GM18511 (cell line): ENCODE measurements around the gene KRTAP5-2.
"Not testable (repeated sequence)": the region's sequence is repeated elsewhere in the genome, so short reads cannot be mapped to it uniquely, and the experiment has no call there.

Experiments
- ATAC-seq: cut with Tn5 transposase; IDR thresholded peaks from one replicate; pipeline ENCODE4 v1.9.1; 2021; ENCODE audit warnings: mild to moderate bottlenecking, moderate library complexity; ENCODE audit not compliant: unreplicated experiment

KRTAP5-2 gene

DNA sequence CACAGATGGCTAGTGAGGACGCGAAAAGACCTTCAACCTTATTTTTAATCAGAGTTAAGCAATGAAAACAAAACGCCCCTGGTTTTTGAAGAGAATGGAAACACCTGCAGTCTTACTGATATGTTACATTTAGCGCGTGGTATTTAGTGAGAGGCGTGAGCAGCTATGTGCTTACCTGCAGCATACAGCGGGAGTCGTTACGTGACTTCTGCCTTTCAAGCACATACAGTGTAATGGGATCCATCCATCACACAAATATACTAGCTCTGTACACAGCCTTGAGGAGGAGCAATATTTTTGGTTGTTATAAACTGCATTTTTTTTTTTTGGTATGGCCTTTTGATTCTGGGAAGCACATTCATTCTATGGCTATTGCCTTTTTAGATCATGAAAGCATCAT lies 5.5 kb downstream of the KRTAP5-2 start:
- no peak for ATAC-seq

DNA sequence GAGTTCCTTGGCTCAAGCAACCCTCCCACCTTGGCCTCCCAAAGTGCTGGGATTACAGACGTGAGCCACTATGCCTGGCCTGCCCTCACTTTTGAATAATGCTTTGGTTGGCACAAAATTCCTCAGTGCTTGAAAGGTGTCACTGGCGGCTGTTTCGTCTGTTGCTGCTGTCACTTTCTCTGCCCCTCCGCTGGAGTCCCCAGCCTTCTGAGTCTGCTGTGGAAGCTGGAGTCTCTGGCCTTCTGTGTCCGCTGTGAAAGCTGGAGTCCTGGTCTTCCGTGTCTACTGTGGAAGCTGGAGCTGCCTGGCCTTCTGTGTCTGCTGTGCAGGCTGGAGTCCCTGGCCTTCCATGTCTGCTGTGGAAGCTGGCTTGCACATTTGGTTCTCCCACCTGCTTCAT lies 8.1 kb downstream of the KRTAP5-2 start:
- ATAC-seq, result no peak

DNA sequence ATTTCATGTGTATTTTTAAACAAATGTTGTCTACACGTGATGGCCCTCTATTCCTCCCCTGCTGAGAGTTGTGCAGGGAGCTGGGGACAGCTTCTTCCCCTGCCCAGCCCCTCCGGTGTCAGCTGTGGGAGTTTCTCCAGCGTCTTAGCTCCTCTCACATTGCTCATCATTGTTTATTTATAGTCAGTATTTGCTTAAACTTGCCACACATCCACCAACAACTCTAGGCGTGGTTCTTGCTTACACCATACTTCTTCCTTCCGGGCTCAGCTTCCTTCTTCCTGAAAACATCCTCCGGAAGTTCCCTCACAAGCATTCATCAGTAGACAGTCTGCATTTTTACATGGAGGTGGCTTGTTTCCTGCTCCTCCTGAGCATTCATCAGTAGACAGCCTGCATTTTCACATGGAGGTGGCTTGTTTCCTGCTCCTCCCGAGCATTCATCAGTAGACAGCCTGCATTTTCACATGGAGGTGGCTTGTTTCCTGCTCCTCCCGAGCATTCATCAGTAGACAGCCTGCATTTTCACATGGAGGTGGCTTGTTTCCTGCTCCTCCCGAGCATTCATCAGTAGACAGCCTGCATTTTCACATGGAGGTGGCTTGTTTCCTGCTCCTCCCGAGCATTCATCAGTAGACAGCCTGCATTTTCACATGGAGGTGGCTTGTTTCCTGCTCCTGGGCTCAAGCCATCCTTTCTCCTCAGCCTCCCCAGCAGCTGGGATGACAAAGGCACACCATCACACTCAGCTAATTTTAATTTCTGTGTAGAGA lies 8.7 kb downstream of the KRTAP5-2 start:
- not testable (repeated sequence) for ATAC-seq

DNA sequence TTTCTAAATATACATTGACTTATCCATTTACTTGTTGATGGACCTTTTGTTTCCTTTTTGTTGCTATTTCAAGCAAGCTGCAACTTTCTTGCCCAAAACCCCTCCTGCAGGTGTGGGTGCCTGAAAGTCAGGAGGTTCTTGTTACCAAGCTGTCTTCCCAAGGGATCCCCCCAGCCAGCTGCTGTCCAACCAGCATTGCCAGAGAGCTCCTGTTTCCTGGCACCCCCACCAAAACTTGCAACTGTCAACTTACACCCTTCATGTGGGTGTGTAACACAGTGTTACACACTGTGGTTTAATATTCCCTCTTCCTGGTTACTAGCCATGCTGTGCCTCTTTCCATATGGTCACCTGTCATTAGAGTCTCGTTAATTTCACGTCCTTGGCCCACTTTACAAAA lies 11.4 kb downstream of the KRTAP5-2 start:
- no peak for ATAC-seq

DNA sequence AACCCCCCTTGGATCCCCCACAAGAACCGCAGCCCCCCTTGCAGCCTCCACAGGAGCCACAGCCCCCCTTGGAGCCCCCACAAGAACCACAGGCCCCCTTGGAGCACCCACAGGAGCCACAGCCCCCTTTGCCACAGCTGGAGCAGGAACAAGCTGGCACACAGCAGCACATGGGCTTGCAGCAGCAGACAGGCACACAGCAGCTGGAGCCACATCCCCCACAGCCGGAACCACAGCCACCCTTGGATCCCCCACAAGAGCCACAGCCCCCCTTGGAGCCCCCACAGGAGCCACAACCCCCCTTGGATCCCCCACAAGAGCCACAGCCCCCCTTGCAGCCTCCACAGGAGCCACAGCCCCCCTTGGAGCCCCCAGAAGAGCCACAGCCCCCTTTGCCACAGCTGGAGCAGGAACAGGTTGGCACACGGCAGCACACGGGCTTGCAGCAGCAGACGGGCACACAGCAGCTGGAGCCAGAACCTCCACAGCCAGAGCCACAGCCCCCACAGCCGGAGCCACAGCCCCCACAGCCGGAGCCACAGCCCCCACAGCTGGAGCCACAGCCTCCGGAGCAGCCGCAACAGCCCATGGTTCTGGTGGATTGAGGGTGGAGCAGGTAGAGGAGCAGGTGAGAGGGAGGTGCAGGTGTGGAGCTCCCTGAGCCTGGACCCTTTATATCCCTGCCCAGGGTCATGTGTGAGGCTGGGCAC lies 13.3 kb downstream of the KRTAP5-2 start, which contains the start of gene KRTAP5-1:
Gene KRTAP5-1, minus strand, starts transcription at position 623 of the 710 bp plus-strand sequence. Its CDS starts 34 bp downstream, at position 589.
- not testable (repeated sequence) for ATAC-seq

DNA sequence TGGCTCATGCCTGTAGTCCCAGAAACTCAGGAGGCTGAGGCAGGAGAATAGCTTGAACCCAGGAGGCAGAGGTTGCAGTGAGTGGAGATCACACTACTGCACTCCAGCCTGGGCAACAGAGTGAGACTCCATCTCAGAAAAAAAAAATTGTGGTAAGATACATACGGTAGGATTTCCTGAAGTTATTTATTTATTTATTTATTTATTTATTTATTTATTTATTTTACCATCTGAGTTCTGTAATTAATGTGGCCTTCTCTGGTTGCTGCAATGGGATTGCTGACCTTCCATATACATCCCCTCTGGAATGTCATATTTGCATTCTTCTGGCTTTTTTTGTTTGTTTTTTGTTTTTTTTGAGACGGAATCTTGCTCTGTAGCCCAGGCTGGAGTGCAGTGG lies 15.2 kb downstream of the KRTAP5-2 start:
- ATAC-seq, result not testable (repeated sequence)

DNA sequence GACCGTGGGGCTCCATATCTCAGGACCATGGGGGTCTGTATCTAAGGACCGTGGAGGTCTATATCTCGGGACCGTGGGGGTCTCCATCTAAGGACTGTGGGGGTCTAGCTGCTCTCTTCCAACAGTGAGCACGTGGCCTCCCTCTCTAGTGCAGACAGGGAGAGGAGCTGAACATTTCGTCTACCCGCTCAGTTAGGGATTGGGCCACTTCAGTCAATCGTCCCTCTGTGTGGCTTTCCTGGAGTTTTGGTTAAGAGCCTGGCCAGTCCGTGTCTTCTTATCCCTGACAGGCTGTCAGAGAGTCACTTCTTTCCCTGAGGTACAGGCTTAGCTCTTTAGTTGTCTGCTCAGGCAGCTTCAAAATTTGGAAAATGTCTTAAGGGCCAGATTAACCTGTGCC lies 16.1 kb downstream of the KRTAP5-2 start:
- ATAC-seq, result no peak

DNA sequence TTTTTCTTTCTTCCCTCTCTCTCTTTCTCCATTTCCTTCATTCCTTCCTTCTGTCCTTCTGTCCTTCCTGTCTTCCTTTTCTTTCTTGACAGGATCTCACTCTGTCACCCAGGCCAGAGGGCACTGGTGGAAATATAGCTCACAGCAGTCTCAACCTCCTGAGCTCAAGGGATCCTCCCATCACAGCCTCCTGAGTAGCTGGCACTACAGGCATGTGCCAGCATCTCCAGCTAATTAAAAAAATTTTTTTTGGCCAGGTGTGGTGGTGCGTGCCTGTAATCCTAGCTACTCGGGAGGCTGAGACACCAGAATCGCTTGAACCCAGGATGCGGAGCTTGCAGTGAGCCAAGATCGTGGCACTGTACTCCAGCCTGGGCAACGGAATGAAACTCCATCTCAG lies 21.3 kb downstream of the KRTAP5-2 start:
- ATAC-seq, result no peak

DNA sequence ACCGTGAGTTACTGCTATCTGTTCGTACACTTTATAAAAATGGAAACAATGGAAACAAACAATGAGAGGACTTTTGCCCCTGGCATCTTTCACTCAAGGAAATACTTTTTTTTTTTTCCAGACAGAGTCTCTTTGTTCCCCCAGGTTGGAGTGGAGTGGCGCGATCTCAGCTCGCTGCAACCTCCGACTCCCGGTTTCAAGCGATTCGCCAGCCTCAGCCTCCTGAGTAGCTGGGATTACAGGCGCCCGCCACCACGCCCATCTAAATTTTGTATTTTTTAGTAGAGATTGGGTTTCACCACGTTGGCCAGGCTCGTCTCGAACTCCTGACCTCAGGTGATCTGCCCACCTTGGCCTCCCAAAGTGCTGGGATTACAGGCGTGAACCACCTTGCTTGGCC lies 22.3 kb downstream of the KRTAP5-2 start:
- not testable (repeated sequence) for ATAC-seq

DNA sequence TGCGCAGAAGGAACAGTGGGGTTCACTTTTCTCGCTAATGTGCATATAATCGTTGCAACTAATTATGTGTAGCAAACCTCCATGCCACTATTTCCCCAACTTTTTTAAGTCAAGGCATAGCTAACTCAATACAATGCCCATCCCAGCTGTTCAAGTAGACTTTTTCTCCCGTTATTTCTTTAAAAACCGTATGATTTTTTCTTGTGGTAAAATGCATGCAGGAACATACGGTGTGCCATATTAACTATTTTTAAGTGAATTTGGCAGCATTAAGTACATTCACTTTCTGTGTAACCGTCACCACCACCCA lies 23.2 kb downstream of the KRTAP5-2 start:
- ATAC-seq, result no peak

DNA sequence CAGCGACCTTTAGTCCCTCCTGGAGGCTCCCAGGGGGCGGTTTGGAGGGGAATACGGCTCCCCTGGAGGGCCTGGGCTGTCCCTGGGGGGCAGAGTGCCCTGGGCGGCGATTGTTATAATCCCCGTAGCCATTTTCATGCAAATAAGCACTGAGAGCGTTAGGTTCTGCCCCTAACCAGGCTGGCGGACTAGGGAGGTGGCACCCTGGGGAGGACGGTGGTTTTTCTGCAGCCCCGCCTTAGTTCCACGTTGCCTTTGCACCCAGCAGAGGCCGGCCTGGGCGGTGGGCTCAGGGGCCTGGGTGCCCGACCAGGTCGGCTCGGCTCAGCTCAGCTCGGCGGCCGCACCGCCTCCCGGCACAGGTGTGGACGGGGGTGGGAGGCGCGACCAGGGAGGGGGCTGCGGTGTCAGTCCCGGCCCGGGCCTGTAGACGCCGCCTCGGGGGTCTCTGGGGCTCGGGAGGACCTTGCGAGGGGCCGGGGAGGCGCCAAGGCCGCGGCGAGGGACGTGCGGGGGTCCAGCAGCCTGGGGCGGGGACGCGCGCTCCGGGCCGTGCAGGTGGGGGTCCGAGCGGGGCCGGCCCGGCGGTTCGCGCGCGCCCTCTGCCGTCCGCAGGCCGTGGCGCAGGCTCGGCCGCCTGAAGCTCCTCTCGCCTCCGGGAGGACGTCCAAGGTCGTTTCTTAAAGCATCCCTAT lies 23.7 kb downstream of the KRTAP5-2 start:
- no peak for ATAC-seq

DNA sequence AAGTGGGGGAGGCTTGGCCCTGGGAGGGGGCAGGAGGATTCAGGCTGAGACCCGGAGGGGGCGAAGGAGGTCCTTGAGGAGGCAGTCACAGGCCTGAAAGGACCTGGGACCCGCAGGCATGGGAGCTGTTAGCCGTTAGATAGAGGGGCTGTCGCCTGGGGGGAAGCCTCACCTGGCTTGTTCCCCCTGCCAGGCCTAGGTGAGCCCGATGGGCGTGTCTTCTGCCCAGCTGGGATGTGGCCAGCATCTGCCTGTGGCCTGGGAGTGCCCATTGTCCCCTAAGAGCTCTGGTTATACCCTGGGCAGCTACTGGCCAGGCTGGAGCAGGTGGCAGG lies 24.2 kb downstream of the KRTAP5-2 start:
- no peak for ATAC-seq

DNA sequence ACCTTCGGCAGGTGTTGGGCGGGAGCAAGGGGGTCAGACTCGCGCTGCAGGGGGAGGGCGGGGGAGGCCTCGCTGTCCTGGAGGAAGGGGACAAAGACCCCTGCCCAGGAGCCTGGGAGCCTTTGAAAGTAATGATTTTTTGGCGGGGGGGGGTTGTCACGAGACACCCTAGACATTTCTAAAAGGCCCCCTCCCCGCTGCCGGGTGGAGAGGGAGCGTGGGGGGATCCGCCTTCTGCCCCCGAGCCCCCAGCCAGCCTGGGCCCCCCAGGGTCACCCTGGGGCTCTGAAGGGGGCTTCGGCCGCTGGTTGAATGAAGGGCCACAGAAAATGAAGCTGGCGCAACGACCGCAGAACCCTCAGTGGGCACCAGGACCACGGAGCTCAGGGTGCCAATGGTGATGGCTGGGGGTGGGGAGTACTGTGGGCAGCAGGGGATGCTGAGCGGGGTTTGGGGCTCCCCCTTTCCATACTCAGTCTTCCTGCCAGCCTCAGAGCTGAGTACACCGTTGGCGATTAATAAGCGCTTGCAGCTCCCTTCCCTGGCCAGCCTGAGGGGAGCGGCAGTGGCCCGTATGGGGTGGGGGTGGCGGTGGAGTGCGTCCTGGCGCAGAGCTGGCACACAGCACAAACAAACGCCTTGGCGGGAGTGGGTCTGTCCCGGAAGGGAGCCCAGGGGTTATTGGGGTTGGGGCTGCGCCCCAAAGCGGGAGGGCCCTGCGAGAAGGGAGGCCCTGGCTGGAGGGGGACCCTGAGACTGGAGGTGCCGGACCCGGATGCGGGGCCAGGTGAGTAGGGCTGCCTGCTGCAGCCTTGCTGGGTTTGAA lies 24.8 kb downstream of the KRTAP5-2 start:
- ATAC-seq, result no peak

DNA sequence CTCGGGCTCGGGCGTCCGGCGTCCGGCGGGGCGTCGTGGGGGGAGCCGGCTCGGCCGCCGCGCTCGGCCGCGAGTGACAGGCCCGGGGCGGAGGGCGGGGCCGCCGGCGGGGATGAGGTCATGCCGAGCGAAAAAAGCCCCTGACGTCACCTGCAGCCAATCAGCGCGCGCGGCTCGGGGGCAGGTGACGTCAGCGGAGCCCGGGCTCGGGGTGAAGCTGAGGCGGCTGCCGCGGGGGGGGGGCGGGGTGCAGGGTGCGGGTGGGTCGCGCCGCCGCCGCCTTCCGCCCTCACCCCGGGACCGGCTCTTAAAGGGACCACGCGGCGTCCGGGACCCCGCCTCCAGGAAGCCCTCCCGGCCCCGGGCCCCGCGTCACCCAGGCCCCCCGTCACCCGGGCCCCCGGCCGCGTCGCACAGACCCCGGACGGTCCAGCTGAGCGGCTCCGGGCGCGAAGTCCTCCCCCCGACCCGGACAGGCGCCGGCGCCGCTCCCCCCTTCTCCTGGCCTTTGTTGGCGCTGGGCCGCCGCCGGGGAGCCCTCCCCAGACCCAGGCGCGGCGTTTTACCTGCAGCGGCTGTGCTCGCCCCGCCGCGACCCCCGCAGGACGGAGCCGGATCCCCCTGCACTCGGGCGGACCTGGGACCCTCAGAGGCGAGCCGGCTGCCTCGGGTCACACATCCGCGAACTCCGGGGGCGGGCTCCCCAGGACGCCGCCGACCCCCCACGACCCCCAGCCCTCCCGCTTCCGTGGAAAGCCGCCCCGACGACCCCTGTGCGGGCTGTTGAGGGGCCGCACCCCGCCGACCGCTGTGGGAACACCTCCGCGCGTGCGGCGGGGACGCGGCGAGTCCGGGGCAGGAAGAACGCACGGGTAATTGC lies 25.7 kb downstream of the KRTAP5-2 start, which contains the start of gene DUSP8:
Gene DUSP8, minus strand, starts transcription at position 75 of the 880 bp plus-strand sequence. CDS start 6,445 bp downstream, outside the sequence.
- peak; percentile 62 for ATAC-seq

DNA sequence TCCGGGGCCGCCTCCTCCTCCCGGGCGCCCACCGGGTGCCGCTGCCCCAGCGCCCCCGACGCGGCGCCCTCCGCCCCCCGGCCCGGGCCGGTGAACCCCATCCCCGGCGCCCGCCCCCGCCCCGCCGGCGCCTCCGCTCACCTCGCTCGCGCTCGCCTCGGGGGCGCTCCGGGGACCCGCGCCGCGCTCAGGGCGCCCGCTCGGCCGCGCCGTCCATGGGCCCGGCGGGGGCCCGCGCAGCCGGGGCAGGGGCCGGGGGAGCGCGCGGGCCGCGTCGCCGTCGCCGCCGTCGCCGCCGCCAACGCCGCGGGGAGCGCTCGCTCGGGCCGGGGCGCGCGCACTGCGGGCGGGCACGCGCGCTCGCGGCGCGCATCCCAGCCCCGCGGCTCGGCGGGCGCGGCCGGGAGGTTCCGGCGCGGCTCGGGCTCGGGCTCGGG lies 26.3 kb downstream of the KRTAP5-2 start:
- no peak for ATAC-seq

DNA sequence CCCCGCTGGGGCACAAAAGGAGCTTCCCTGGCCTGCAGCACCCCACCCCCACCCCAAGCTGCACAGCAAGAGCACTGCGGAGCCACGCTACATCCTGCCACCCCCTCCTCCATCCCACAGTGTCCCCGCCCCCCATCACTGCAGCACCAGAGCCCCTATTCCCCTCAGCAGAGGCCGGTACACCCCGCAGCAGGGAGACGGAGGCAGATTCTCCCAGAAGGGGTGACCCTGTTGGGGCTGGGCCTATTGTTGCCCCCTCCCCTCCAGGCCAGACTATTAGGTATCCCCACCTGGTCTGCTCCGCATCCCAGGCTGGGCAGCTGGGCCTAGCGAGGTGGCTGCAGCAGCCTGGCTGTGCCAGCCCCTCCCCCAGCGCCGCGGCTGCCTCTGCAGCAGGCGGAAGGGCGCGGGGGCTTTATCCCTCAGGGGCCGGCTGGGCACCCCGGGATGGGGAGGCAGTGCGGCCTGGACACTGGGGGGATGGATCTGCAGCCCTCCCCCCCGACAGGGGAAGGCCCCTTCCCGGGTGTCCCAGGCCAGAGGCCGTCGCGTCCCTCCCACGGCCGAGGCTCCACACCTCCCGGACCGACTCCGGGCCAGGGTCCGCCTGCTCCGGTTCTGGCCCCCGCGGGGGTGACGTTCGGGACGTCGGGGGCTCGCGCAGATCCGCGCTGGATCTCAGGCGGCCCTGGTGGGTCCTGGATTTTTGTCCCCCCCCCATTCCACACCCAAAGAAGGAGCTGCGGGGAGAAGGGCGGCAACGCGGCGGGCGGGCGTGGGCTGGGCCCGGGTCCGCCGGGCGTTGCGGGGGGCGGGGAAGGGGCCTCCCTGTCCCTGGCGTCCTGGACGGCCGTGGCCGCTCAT lies 27.0 kb downstream of the KRTAP5-2 start:
- no peak for ATAC-seq

DNA sequence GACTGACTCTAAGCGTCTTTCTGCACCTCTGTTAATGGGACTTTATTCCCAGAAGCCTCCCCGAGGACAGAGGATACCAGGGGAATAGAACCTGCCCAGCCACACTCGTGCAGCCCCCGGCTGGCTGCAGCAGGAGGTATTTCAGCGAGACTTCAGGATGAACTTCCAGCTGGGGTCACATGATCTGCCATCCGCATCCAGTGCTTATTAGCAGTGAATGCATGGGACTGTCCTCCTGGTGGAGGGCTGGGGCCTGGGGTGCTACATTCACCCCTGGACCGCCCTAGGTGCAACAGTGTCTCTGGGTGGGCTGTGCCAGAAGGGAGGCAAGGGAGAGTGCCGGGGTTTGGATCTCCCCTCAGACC lies 27.6 kb downstream of the KRTAP5-2 start:
- ATAC-seq, result no peak

DNA sequence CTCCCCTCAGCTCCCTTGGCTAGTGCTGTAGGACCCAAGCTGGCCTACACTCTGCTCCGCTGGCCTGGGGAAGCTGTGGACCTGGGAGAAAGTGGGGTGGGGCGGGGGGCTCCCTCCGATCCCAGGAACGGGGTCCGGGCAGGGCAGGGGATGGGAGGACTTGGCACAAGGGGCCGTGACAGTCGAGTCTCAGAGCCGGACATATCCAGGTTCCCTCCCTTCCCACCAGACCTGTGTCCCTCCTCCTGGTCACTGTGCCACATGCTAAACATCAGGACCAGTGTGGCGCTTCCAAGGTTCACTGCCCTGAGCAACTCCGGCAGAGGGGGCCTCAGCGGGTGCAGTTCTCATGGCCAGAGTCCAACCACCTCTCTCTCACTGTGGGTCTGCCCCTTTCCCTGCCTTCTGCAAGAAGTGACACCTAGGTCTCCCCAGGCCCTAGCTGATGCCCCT lies 28.1 kb downstream of the KRTAP5-2 start:
- no peak for ATAC-seq

DNA sequence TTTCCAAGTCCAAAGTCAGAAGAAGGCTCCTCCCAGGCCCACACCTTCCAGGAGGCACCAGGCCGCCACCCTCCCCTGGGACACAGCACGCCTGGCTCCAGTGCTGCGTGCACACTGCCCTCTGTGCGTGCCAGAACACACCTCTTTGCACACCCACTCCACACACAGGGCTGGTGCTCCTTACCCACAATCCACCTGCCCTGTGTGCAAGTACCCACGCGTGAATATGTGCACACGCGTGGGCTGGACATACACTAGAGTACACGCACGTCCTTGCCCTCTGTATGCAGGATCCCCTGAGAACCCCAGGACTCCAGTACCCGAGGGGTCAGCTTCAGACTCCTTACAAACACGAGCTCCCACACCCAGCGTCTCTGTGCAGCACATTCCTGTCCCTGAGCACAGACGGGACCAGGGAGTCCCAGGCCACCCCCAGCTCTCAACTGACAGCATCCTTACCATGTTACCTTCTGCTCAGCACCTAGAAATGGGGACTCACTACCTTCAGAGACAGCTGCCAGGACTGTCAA lies 28.8 kb downstream of the KRTAP5-2 start:
- no peak for ATAC-seq
